HEK293 (cell line): ENCODE measurements around the gene PPP6R1.

ENCODE experiments used
- CTCF ChIP-seq: fragments of 450-650 bp; formaldehyde crosslinking; IDR thresholded peaks from 2 replicates; pipeline ENCODE4 v1.5.1; 2016; ENCODE audit warnings: missing biosample characterization, missing genetic modification characterization
- GFI1B ChIP-seq: fragments of 450-650 bp; formaldehyde crosslinking; IDR thresholded peaks from 2 replicates; pipeline ENCODE4 v1.5.1; 2016; ENCODE audit warnings: missing biosample characterization, missing genetic modification characterization
- REST ChIP-seq: fragments of 450-650 bp; formaldehyde crosslinking; IDR thresholded peaks from 2 replicates; pipeline ENCODE4 v1.5.1; 2016; ENCODE audit warnings: missing biosample characterization, missing genetic modification characterization
- ZBTB7A ChIP-seq: fragments of 450-650 bp; formaldehyde crosslinking; IDR thresholded peaks from 2 replicates; pipeline ENCODE4 v1.5.1; 2016; ENCODE audit warnings: low read depth, missing biosample characterization, missing genetic modification characterization
- ZNF121 ChIP-seq: fragments of 450-650 bp; formaldehyde crosslinking; IDR thresholded peaks from 2 replicates; pipeline ENCODE4 v1.5.1; 2016; ENCODE audit warnings: missing biosample characterization, missing genetic modification characterization
- ZNF174 ChIP-seq: fragments of 450-650 bp; formaldehyde crosslinking; IDR thresholded peaks from 2 replicates; pipeline ENCODE4 v1.5.0; 2017; ENCODE audit warnings: missing biosample characterization, mild to moderate bottlenecking, missing genetic modification characterization
- ZNF175 ChIP-seq: fragments of 450-650 bp; formaldehyde crosslinking; IDR thresholded peaks from 2 replicates; pipeline ENCODE4 v1.5.1; 2016; ENCODE audit warnings: missing biosample characterization, missing genetic modification characterization
- ZNF221 ChIP-seq: fragments of 450-650 bp; formaldehyde crosslinking; IDR thresholded peaks from 2 replicates; pipeline ENCODE4 v1.5.1; 2017; ENCODE audit warnings: missing biosample characterization, missing genetic modification characterization, borderline replicate concordance
- ZNF24 ChIP-seq: fragments of 450-650 bp; formaldehyde crosslinking; IDR thresholded peaks from 2 replicates; pipeline ENCODE4 v1.5.1; 2016; ENCODE audit warnings: missing biosample characterization, missing genetic modification characterization
- ZNF26 ChIP-seq: fragments of 450-650 bp; formaldehyde crosslinking; IDR thresholded peaks from 2 replicates; pipeline ENCODE4 v1.5.1; 2016; ENCODE audit warnings: missing biosample characterization, missing genetic modification characterization
- ZNF449 ChIP-seq: fragments of 450-650 bp; formaldehyde crosslinking; IDR thresholded peaks from 2 replicates; pipeline ENCODE4 v1.5.1; 2017; ENCODE audit warnings: missing biosample characterization, mild to moderate bottlenecking, missing genetic modification characterization, moderate library complexity
- ZNF645 ChIP-seq: fragments of 450-650 bp; formaldehyde crosslinking; IDR thresholded peaks from 2 replicates; pipeline ENCODE4; 2016; ENCODE audit warnings: missing biosample characterization, missing genetic modification characterization
- ZNF701 ChIP-seq: fragments of 450-650 bp; formaldehyde crosslinking; IDR thresholded peaks from 2 replicates; pipeline ENCODE4 v1.5.1; 2016; ENCODE audit warnings: missing biosample characterization, missing genetic modification characterization
- ZNF707 ChIP-seq: fragments of 450-650 bp; formaldehyde crosslinking; IDR thresholded peaks from 2 replicates; pipeline ENCODE4 v1.5.1; 2016; ENCODE audit warnings: missing biosample characterization, missing genetic modification characterization

- TF ChIP-seq ZNF449 (tag by site-specific recombination) (no peak), GFI1B (no peak), ZNF24 (no peak), ZNF221 (tag by site-specific recombination) (no peak), ZNF707 (tag by site-specific recombination) (no peak), REST (tag by site-specific recombination) (no peak), ZNF174 (tag by site-specific recombination) (no peak), CTCF (no peak), ZNF701 (tag by site-specific recombination) (no peak), ZBTB7A (tag by site-specific recombination) (no peak), ZNF645 (no peak), ZNF121 (tag by site-specific recombination) (no peak), ZNF175 (no peak), ZNF26 (tag by site-specific recombination) (no peak)
These were observed 47.9 kb upstream of the PPP6R1 start for GRCh38 chr19:55306712-55307111.
